HEK293 (cell line): ENCODE measurements around the gene JPH3.

ENCODE experiments used
- CTCF ChIP-seq: fragments of 450-650 bp; formaldehyde crosslinking; IDR thresholded peaks from 2 replicates; pipeline ENCODE4 v1.5.1; 2016; ENCODE audit warnings: missing biosample characterization, missing genetic modification characterization
- ZBTB21 ChIP-seq: fragments of 450-650 bp; formaldehyde crosslinking; IDR thresholded peaks from 2 replicates; pipeline ENCODE4 v1.5.1; 2017; ENCODE audit warnings: missing biosample characterization, missing genetic modification characterization
- ZSCAN30 ChIP-seq: fragments of 450-650 bp; IDR thresholded peaks from 2 replicates; pipeline ENCODE4 v1.5.1; 2018; ENCODE audit warnings: missing biosample characterization, mild to moderate bottlenecking, missing genetic modification characterization, moderate library complexity

- TF ChIP-seq ZSCAN30 = no peak
- no peak for TF ChIP-seq CTCF (tag by site-specific recombination)
- TF ChIP-seq ZBTB21 (tag by site-specific recombination) = no peak
These were observed 14.2 kb downstream of the JPH3 start for GRCh38 chr16:87616556-87616955.
